ENCODE results near the gene USP10.

DNA sequence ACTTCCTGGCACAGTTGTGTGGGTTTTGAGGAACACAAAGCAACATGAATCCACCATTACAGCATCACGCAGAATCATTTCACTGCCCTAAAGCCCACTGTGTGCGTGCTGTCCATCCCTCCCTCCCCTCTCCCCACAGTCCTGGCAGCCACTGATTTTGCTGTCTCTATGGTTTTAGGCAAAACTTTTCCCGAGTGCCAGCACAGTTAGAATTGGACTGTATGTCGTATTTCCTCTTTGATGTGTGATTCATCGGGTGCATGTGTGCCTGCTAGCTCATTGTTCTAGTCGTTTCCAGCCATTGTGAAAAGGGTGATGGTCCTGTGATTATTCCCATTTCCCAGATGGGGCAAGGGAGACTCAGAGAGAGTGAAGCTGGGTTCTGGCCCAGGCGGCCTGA is 38.8 kb upstream of the USP10 start:
- TF ChIP-seq, protein P1, sequence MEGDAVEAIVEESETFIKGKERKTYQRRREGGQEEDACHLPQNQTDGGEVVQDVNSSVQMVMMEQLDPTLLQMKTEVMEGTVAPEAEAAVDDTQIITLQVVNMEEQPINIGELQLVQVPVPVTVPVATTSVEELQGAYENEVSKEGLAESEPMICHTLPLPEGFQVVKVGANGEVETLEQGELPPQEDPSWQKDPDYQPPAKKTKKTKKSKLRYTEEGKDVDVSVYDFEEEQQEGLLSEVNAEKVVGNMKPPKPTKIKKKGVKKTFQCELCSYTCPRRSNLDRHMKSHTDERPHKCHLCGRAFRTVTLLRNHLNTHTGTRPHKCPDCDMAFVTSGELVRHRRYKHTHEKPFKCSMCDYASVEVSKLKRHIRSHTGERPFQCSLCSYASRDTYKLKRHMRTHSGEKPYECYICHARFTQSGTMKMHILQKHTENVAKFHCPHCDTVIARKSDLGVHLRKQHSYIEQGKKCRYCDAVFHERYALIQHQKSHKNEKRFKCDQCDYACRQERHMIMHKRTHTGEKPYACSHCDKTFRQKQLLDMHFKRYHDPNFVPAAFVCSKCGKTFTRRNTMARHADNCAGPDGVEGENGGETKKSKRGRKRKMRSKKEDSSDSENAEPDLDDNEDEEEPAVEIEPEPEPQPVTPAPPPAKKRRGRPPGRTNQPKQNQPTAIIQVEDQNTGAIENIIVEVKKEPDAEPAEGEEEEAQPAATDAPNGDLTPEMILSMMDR (IDR thresholded peaks at IDR 0.05) = no peak
- TF ChIP-seq EP300 (IDR thresholded peaks at IDR 0.05; ENCODE audit: low read depth) = no peak
- no peak for TF ChIP-seq POLR2A (IDR thresholded peaks at IDR 0.05)
- TF ChIP-seq POLR2AphosphoS5 (IDR thresholded peaks at IDR 0.05) = no peak

Data from transverse colon (tissue), 4 donors.